GM12878 (cell line): Measurements from ENCODE around the gene SLC38A2. TPM values are rescaled to one million over a fixed set of nuclear protein-coding genes. Genes with fewer than 3 reads are reported as not detected.
A peak's percentile ranks its signal among the peaks of the same experiment; 100 is the strongest.

Experiments used
- ATAC-seq: fragments of 200-7000 bp; cut with Tn5 transposase; 3 replicates; pipeline ENCODE4 v1.9.1; 2020; ENCODE audit warnings: mild to moderate bottlenecking, moderate library complexity
- BruUV-seq: library from RNA; stranded (reverse); fragments of 400-500 nt; replicated peaks from 2 replicates; lab custom pipeline; 2021; lab: Mats Ljungman, UMichigan
- CTCF ChIA-PET: fragments of 300-600 bp; sonication (Branson Sonifier 250); formaldehyde crosslinking; extraction: SDS; loops from one replicate; lab custom pipeline; 2021; ENCODE audit warnings: inconsistent platforms; lab: Yijun Ruan, JAX
- POLR2A ChIA-PET: fragments of 350-600 bp; formaldehyde crosslinking; extraction: SDS; loops from one replicate; lab custom pipeline; 2021; ENCODE audit warnings: inconsistent platforms; lab: Charles Lee
- RAD21 ChIA-PET: fragments of 300-600 bp; sonication (Branson Sonifier 250); formaldehyde crosslinking; loops from one replicate; lab custom pipeline; 2023; ENCODE audit warnings: antibody characterized with exemption; ENCODE audit not compliant: unreplicated experiment; lab: Charles Lee
- SMC1A ChIA-PET: fragments of 300-600 bp; sonication (Branson Sonifier 250); formaldehyde crosslinking; loops from one replicate; lab custom pipeline; 2023; ENCODE audit not compliant: unreplicated experiment, uncharacterized antibody; lab: Charles Lee
- DNase-seq: peaks from one replicate; pipeline ENCODE4 v3.0.0-alpha.2; 2011; ENCODE audit warnings: low read depth, low spot score
- FAIRE-seq: peaks from 3 replicates; lab custom pipeline; 2011; peaks lifted over from hg19 to GRCh38; lab: Jason Lieb, UNC
- H2AFZ ChIP-seq: 2 replicates; pipeline ENCODE4 v1.6.0; 2011; ENCODE audit warnings: low read depth, low read length, control low read depth; ENCODE audit not compliant: control insufficient read depth
- H3K27ac ChIP-seq: 2 replicates; pipeline ENCODE4 v1.5.1; 2011; ENCODE audit warnings: control low read depth; ENCODE audit not compliant: control insufficient read depth, insufficient read depth
- H3K27me3 ChIP-seq, 2 experiments: replicated peaks in 1 of 2; 2 replicates each; pipeline versions ENCODE4 v1.6.0 to v1.6.1; 2011; ENCODE audit warnings: low read length in 1 of 2; ENCODE audit not compliant: control insufficient read depth in 2 of 2, insufficient read depth in 2 of 2
- H3K36me3 ChIP-seq, 2 experiments: 2 replicates each; pipeline ENCODE4 v1.5.1; 2011; ENCODE audit warnings: low read length in 1 of 2; ENCODE audit not compliant: control insufficient read depth in 2 of 2, insufficient read depth in 2 of 2
- H3K4me1 ChIP-seq: 2 replicates; pipeline ENCODE4 v1.6.1; 2011; ENCODE audit warnings: mild to moderate bottlenecking, low read length, moderate library complexity, mixed read lengths; ENCODE audit not compliant: control insufficient read depth, insufficient read depth
- H3K4me2 ChIP-seq: 2 replicates; pipeline ENCODE4 v1.6.0; 2011; ENCODE audit warnings: control low read depth; ENCODE audit not compliant: control insufficient read depth, insufficient read depth
- H3K4me3 ChIP-seq: fragments of 200-600 bp; sonication (generic); 2 replicates; pipeline ENCODE4 v1.5.1; 2016
- H3K79me2 ChIP-seq: 2 replicates; pipeline ENCODE4 v1.6.0; 2011; ENCODE audit warnings: low read length; ENCODE audit not compliant: control insufficient read depth, insufficient read depth
- H3K9ac ChIP-seq: 2 replicates; pipeline ENCODE4 v1.8.0; 2011; ENCODE audit warnings: low read length, control low read depth, mixed read lengths; ENCODE audit not compliant: control insufficient read depth, insufficient read depth
- H3K9me3 ChIP-seq: replicated peaks from 3 replicates; pipeline ENCODE4 v1.5.1; 2011; ENCODE audit warnings: mild to moderate bottlenecking, low read length; ENCODE audit not compliant: control insufficient read depth, insufficient read depth
- H4K20me1 ChIP-seq: 2 replicates; pipeline ENCODE4 v1.6.0; 2011; ENCODE audit not compliant: control insufficient read depth, insufficient read depth
- EP300 ChIP-seq, 2 experiments: fragments of 150-350 bp in 1 of 2; IDR thresholded peaks; 2 replicates each; pipeline ENCODE4 v1.6.1; 2011 to 2012; ENCODE audit warnings: low read depth in 2 of 2, low read length in 2 of 2, borderline replicate concordance in 1 of 2, improper control_type of control experiment in 1 of 2, inconsistent platforms in 1 of 2; ENCODE audit not compliant: control insufficient read depth in 1 of 2
- GABPA ChIP-seq: IDR thresholded peaks from 2 replicates; pipeline ENCODE4 v1.6.1; 2014; ENCODE audit warnings: antibody characterized with exemption, low read depth, mild to moderate bottlenecking, inconsistent platforms
- MYB ChIP-seq: fragments of 150-350 bp; IDR thresholded peaks from 2 replicates; pipeline ENCODE4 v1.6.1; 2014; ENCODE audit warnings: mild to moderate bottlenecking, low read depth, low read length, borderline replicate concordance
- PML ChIP-seq: IDR thresholded peaks from 2 replicates; pipeline ENCODE4 v1.6.1; 2012; ENCODE audit warnings: low read length, inconsistent platforms
- RELB ChIP-seq: fragments of 450-650 bp; IDR thresholded peaks from 2 replicates; pipeline ENCODE4 v1.6.1; 2017; ENCODE audit warnings: low read depth, mild to moderate bottlenecking, moderate library complexity
- RUNX3 ChIP-seq: IDR thresholded peaks from 2 replicates; pipeline ENCODE4 v1.6.1; 2012; ENCODE audit warnings: low read length, inconsistent platforms
- USF2 ChIP-seq: IDR thresholded peaks from 2 replicates; pipeline ENCODE4 v1.6.1; 2011; ENCODE audit warnings: low read depth, low read length, improper control_type of control experiment, borderline replicate concordance
- WGBS: methylation state at CpG from one replicate; pipeline ENCODE4 v1.1.6; 2016; ENCODE audit warnings: low lambda C conversion rate; ENCODE audit not compliant: insufficient replicate concordance, insufficient coverage; ENCODE audit errors: missing lambda C conversion rate; 5-methylcytosine and 5-hydroxymethylcytosine counted together
- in situ Hi-C: fragments of 300-500 bp; cut with MboI; formaldehyde crosslinking; loops from 9 replicates; pipeline ENCODE4 v1.14.3; 2018; ENCODE audit warnings: mixed read lengths
- intact Hi-C: fragments of 100-400 bp; cut with micrococcal nuclease; formaldehyde crosslinking; loops from one replicate; pipeline ENCODE4 v1.14.2; 2022; ENCODE audit not compliant: unreplicated experiment
- polyA plus RNA-seq, 11 experiments: library from polyadenylated mRNA; depleted of rRNA in 4 of 11; unstranded in 6 of 11; stranded (reverse) in 5 of 11; fragments of >200 nt; fragmentation: Nextera tagmentation in 4 of 11; fragmentation: Illumina TruSeq in 1 of 11; extraction: Ambion mirVana in 4 of 11; extraction: Trizol in 1 of 11; gene quantifications; 1 replicate in 1 of 11; 2 replicates in 10 of 11; pipeline versions ENCODE4 v1.2.1 to v1.2.3, GENCODE V29; 2011 to 2016; ENCODE audit warnings: inconsistent platforms in 2 of 11, missing spikeins in 2 of 11, low read depth in 1 of 11
- total RNA-seq, 4 experiments: library from RNA; depleted of rRNA in 3 of 4; stranded (reverse); fragments of >200 nt in 3 of 4; fragmentation: Illumina TruSeq in 1 of 4; extraction: Trizol in 1 of 4; gene quantifications; 2 replicates each; pipeline versions ENCODE4 v1.2.1 to v1.2.3, GENCODE V29; 2013 to 2021
- TF ChIP-seq, protein P1 (sequence below): fragments of 450-650 bp; IDR thresholded peaks from 2 replicates; pipeline ENCODE4 v1.6.1; 2017; ENCODE audit warnings: mild to moderate bottlenecking

Gene SLC38A2
- total and polyA plus RNA-seq, 10 of the 15 experiments (the other 5 are each of a cell fraction or from before 2014, with no cell fraction given) = 36.2 to 118 (median 79.8) TPM

- intact Hi-C loops (loop anchor here (10.0 kb wide), 1 partner anchor 1163 kb away; the partner anchor contains the start of gene ANO6), in situ Hi-C loops (no loop called here)
- no peak overlapping the region for H3K4me2 ChIP-seq
- peaks cover 6% of the 10 kb centered on the region for H3K4me1 ChIP-seq
- TF ChIP-seq PML = no peak
- TF ChIP-seq, protein P1, sequence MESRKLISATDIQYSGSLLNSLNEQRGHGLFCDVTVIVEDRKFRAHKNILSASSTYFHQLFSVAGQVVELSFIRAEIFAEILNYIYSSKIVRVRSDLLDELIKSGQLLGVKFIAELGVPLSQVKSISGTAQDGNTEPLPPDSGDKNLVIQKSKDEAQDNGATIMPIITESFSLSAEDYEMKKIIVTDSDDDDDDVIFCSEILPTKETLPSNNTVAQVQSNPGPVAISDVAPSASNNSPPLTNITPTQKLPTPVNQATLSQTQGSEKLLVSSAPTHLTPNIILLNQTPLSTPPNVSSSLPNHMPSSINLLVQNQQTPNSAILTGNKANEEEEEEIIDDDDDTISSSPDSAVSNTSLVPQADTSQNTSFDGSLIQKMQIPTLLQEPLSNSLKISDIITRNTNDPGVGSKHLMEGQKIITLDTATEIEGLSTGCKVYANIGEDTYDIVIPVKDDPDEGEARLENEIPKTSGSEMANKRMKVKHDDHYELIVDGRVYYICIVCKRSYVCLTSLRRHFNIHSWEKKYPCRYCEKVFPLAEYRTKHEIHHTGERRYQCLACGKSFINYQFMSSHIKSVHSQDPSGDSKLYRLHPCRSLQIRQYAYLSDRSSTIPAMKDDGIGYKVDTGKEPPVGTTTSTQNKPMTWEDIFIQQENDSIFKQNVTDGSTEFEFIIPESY = no peak
- no peak for TF ChIP-seq EP300 (IDR thresholded peaks at IDR 0.05; ENCODE audit: borderline replicate concordance in 1 of 2, control insufficient read depth in 1 of 2, low read depth in 2 of 2, low read length in 2 of 2)
- no peak for TF ChIP-seq GABPA
- peak; percentile 8; the same call in 1 of the 2 replicates for TF ChIP-seq RUNX3
- TF ChIP-seq MYB = no peak
- TF ChIP-seq USF2 = no peak
- TF ChIP-seq RELB = no peak
- no peak overlapping the region; the same call in 1 of the 2 replicates for H2AFZ ChIP-seq
- DNase-seq (no peak), ATAC-seq (no peak), FAIRE-seq (no peak)
- CTCF ChIA-PET = interaction anchor here (0.9 to 1.2 kb wide), 3 partner anchors 21 to 139 kb away, joined by 3 read pairs; no protein-coding TSS in a partner anchor
- no peaks in the 10 kb centered on the region; the same call in 2 of the 3 replicates for H3K9me3 ChIP-seq
- H3K9ac ChIP-seq = no peak overlapping the region
- peaks cover 6% of the 10 kb centered on the region for H3K79me2 ChIP-seq
- POLR2A ChIA-PET = interaction anchor here (1.1 kb wide), 1 partner anchor 13 kb away, joined by 3 read pairs; no protein-coding TSS in a partner anchor
- WGBS = 55% methylated on average over 3 of the region's 3 CpGs
- no peak overlapping the region for H3K27ac ChIP-seq
- BruUV-seq = no TSS peak
- no peaks in the 10 kb centered on the region for H4K20me1 ChIP-seq
- SMC1A ChIA-PET = interaction anchor here (2.1 to 2.7 kb wide), 2 partner anchors 15 to 21 kb away, joined by 6 read pairs; no protein-coding TSS in a partner anchor
- RAD21 ChIA-PET = no interaction called here
- H3K36me3 ChIP-seq = no peaks in the 10 kb centered on the region
- H3K27me3 ChIP-seq = no peaks in the 10 kb centered on the region
- H3K4me3 ChIP-seq = no peak overlapping the region
These were observed 5.1 kb upstream of the SLC38A2 start for GRCh38 chr12:46377678-46378077.
